ENCODE results near the gene SLC45A1. TPM values are rescaled to one million over a fixed set of nuclear protein-coding genes. Genes with fewer than 3 reads are reported as not detected.

Gene SLC45A1
- total RNA-seq, 1 donor from 2014 or later: 1.9 TPM

- intact Hi-C loops (cut with DNase I): no loop called here
- no peak for DNase-seq
- no peak for ATAC-seq (ENCODE audit: poor library complexity)
These were observed 14.8 kb upstream of the SLC45A1 start for GRCh38 chr1:8303141-8303540.

- ATAC-seq (ENCODE audit: poor library complexity): no peak
- DNase-seq: no peak
- intact Hi-C loops (cut with DNase I): no loop called here
These were observed 14.0 kb upstream of the SLC45A1 start for GRCh38 chr1:8303876-8304275.

GRCh38 chr1:8307628-8308027, 10.3 kb upstream of the SLC45A1 start:
- DNase-seq: no peak
- intact Hi-C loops (cut with DNase I): no loop called here
- ATAC-seq (ENCODE audit: poor library complexity): peak; percentile 36

- intact Hi-C loops (cut with DNase I): loop anchor here (5.0 kb wide), 1 partner anchor 329 kb away; no protein-coding TSS in a partner anchor
- no peak for ATAC-seq (ENCODE audit: poor library complexity)
- no peak for DNase-seq
These were observed 6.7 kb upstream of the SLC45A1 start for GRCh38 chr1:8311068-8311718.

GRCh38 chr1:8312235-8313218, 5.4 kb upstream of the SLC45A1 start:
- intact Hi-C loops (cut with DNase I): loop anchor here (5.0 kb wide), 1 partner anchor 330 kb away; no protein-coding TSS in a partner anchor
- ATAC-seq (ENCODE audit: poor library complexity) (peak; percentile 86), DNase-seq (peak; percentile 60)

- ATAC-seq (ENCODE audit: poor library complexity) (no peak), DNase-seq (no peak)
- intact Hi-C loops (cut with DNase I): loop anchor here (5.0 kb wide), 1 partner anchor 331 kb away; no protein-coding TSS in a partner anchor
These were observed 4.7 kb upstream of the SLC45A1 start for GRCh38 chr1:8313231-8313630.

GRCh38 chr1:8314346-8315280, 3.3 kb upstream of the SLC45A1 start:
- ATAC-seq (ENCODE audit: poor library complexity): peak; percentile 81
- DNase-seq: peak; percentile 67
- intact Hi-C loops (cut with DNase I): loop anchor here (5.0 kb wide), 2 partner anchors 287 to 332 kb away; partner anchors contain the start of gene ERRFI1

GRCh38 chr1:8315573-8316475, 2.1 kb upstream of the SLC45A1 start:
- DNase-seq (no peak), ATAC-seq (ENCODE audit: poor library complexity) (no peak)
- intact Hi-C loops (cut with DNase I): loop anchor here (5.0 kb wide), 1 partner anchor 289 kb away; the partner anchor contains the start of gene ERRFI1

- intact Hi-C loops (cut with DNase I): loop anchor here (5.0 kb wide), 1 partner anchor 291 kb away; the partner anchor contains the start of gene ERRFI1
- ATAC-seq (ENCODE audit: poor library complexity) (no peak), DNase-seq (no peak)
These were observed 522 bp downstream of the SLC45A1 start for GRCh38 chr1:8318436-8318835.

- ATAC-seq (ENCODE audit: poor library complexity) (no peak), DNase-seq (no peak)
- intact Hi-C loops (cut with DNase I): no loop called here
These were observed 3.7 kb downstream of the SLC45A1 start for GRCh38 chr1:8321612-8322011.

GRCh38 chr1:8323706-8324105, 5.8 kb downstream of the SLC45A1 start:
- DNase-seq: peak; percentile 71
- peak; percentile 85 for ATAC-seq (ENCODE audit: poor library complexity)
- intact Hi-C loops (cut with DNase I): no loop called here

- intact Hi-C loops (cut with DNase I): no loop called here
- no peak for DNase-seq
- no peak for ATAC-seq (ENCODE audit: poor library complexity)
These were observed 6.4 kb downstream of the SLC45A1 start for GRCh38 chr1:8324176-8324810.

- intact Hi-C loops (cut with DNase I): no loop called here
- ATAC-seq (ENCODE audit: poor library complexity): no peak
- DNase-seq: no peak
These were observed 7.9 kb downstream of the SLC45A1 start for GRCh38 chr1:8325771-8326170.

- intact Hi-C loops (cut with DNase I): no loop called here
- DNase-seq (no peak), ATAC-seq (ENCODE audit: poor library complexity) (no peak)
These were observed 8.4 kb downstream of the SLC45A1 start for GRCh38 chr1:8326265-8326664.

- DNase-seq (no peak), ATAC-seq (ENCODE audit: poor library complexity) (no peak)
- intact Hi-C loops (cut with DNase I): no loop called here
These were observed 10.4 kb downstream of the SLC45A1 start for GRCh38 chr1:8328271-8328670.

- ATAC-seq (ENCODE audit: poor library complexity) (no peak), DNase-seq (no peak)
- intact Hi-C loops (cut with DNase I): no loop called here
These were observed 11.5 kb downstream of the SLC45A1 start for GRCh38 chr1:8329439-8329838.

GRCh38 chr1:8329858-8330257, 11.9 kb downstream of the SLC45A1 start:
- intact Hi-C loops (cut with DNase I): no loop called here
- no peak for DNase-seq
- ATAC-seq (ENCODE audit: poor library complexity): no peak
